ENCODE data around the gene JUN.

- TF ChIP-seq, protein P1, sequence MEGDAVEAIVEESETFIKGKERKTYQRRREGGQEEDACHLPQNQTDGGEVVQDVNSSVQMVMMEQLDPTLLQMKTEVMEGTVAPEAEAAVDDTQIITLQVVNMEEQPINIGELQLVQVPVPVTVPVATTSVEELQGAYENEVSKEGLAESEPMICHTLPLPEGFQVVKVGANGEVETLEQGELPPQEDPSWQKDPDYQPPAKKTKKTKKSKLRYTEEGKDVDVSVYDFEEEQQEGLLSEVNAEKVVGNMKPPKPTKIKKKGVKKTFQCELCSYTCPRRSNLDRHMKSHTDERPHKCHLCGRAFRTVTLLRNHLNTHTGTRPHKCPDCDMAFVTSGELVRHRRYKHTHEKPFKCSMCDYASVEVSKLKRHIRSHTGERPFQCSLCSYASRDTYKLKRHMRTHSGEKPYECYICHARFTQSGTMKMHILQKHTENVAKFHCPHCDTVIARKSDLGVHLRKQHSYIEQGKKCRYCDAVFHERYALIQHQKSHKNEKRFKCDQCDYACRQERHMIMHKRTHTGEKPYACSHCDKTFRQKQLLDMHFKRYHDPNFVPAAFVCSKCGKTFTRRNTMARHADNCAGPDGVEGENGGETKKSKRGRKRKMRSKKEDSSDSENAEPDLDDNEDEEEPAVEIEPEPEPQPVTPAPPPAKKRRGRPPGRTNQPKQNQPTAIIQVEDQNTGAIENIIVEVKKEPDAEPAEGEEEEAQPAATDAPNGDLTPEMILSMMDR (conservative IDR thresholded peaks at IDR 0.05; ENCODE audit: low read length), result no peak
- no peak for TF ChIP-seq EZH2phosphoT487 (IDR thresholded peaks at IDR 0.05; ENCODE audit: borderline replicate concordance)
Measured at GRCh38 chr1:58783090-58783992, 506 bp downstream of the JUN start.

Measured in Loucy (cell line).